ENCODE data around the gene WDR81. TPM values are rescaled to one million over a fixed set of nuclear protein-coding genes. Genes with fewer than 3 reads are reported as not detected.
"Not testable (repeated sequence)": the region's sequence is repeated elsewhere in the genome, so short reads cannot be mapped to it uniquely, and the experiment has no call there.

Gene WDR81
- total RNA-seq, 1 experiment from 2014 or later = 19.4 TPM

DNA sequence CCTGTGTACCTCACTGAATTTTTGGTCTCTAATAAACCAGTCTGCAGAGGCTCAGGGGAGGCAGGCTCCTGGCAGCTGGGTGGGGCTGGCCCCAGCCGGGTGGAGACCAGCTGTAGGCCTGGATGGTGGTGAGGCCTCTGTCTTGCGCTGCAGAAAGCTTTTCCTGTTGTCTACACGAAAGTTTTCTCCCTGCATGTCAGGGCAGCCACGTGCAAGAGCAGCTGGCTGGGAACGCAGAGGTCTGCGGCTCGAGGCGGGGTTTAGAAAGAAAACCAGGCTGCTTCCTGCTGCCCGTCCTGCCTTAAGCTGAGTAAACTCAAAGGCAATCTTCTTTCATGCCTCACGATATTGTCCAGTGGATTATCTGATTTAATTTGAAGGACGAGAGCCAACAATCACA lies 39.8 kb downstream of the WDR81 start:
- intact Hi-C loops (cut with micrococcal nuclease; ENCODE audit: unreplicated experiment) = loop anchor here (5.0 kb wide), 1 partner anchor 42 kb away; the partner anchor contains the start of gene WDR81
- DNase-seq (ENCODE audit: low spot score) = no peak
- H3K9me3 ChIP-seq (ENCODE audit: low read depth, low read length, poor library complexity, severe bottlenecking) = no peaks in the 10 kb centered on the region
- H3K4me1 ChIP-seq (ENCODE audit: insufficient read depth, low read length, poor library complexity, severe bottlenecking) = peaks cover 26% of the 10 kb centered on the region
- POLR2A ChIA-PET (ENCODE audit: low non-redundant PET) = no interaction called here
- TF ChIP-seq, protein P1, sequence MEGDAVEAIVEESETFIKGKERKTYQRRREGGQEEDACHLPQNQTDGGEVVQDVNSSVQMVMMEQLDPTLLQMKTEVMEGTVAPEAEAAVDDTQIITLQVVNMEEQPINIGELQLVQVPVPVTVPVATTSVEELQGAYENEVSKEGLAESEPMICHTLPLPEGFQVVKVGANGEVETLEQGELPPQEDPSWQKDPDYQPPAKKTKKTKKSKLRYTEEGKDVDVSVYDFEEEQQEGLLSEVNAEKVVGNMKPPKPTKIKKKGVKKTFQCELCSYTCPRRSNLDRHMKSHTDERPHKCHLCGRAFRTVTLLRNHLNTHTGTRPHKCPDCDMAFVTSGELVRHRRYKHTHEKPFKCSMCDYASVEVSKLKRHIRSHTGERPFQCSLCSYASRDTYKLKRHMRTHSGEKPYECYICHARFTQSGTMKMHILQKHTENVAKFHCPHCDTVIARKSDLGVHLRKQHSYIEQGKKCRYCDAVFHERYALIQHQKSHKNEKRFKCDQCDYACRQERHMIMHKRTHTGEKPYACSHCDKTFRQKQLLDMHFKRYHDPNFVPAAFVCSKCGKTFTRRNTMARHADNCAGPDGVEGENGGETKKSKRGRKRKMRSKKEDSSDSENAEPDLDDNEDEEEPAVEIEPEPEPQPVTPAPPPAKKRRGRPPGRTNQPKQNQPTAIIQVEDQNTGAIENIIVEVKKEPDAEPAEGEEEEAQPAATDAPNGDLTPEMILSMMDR (conservative IDR thresholded peaks at IDR 0.05; ENCODE audit: low read depth, low read length) = no peak
- TF ChIP-seq EZH2 (IDR thresholded peaks at IDR 0.05; ENCODE audit: borderline replicate concordance, low read depth, low read length, poor library complexity, severe bottlenecking) = no peak
- peak overlapping the region; percentile 37 for H3K27ac ChIP-seq (ENCODE audit: low read depth, low read length, poor library complexity, severe bottlenecking)
- H3K36me3 ChIP-seq (ENCODE audit: insufficient read depth, low read length, poor library complexity, severe bottlenecking) = no peaks in the 10 kb centered on the region
- H3K27me3 ChIP-seq (replicated peaks; ENCODE audit: insufficient read depth, low read depth, low read length, poor library complexity) = no peaks in the 10 kb centered on the region
- CTCF ChIA-PET = no interaction called here
- no peak overlapping the region for H3K4me3 ChIP-seq (ENCODE audit: low read depth, low read length, poor library complexity, severe bottlenecking)
- no TSS peak for BruUV-seq (replicated peaks)

DNA sequence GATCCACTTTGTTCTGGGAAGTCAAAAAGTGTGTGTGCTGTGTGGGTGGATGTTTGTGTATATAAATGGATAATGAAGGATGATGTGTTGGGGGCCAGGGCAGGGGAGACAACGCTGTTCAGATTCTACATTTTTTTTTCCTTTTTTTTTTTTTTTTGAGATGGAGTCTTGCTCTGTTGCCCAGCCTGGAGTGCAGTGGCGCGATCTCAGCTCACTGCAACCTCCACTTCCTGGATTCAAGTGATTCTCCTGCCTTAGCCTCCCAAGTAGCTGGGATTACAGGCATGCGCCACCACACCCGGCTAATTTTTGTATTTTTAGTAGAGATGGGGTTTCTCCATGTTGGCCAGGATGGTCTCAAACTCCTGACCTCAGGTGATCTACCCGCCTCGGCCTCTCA lies 40.2 kb downstream of the WDR81 start:
- H3K36me3 ChIP-seq (ENCODE audit: insufficient read depth, low read length, poor library complexity, severe bottlenecking); H3K4me3 ChIP-seq (ENCODE audit: low read depth, low read length, poor library complexity, severe bottlenecking); H3K27ac ChIP-seq (ENCODE audit: low read depth, low read length, poor library complexity, severe bottlenecking); BruUV-seq (replicated peaks); H3K9me3 ChIP-seq (ENCODE audit: low read depth, low read length, poor library complexity, severe bottlenecking); CTCF ChIA-PET; H3K27me3 ChIP-seq (replicated peaks; ENCODE audit: insufficient read depth, low read depth, low read length, poor library complexity); DNase-seq (ENCODE audit: low spot score): not testable (repeated sequence)
- peaks cover 26% of the 10 kb centered on the region for H3K4me1 ChIP-seq (ENCODE audit: insufficient read depth, low read length, poor library complexity, severe bottlenecking)
- intact Hi-C loops (cut with micrococcal nuclease; ENCODE audit: unreplicated experiment) = loop anchor here (5.0 kb wide), 1 partner anchor 42 kb away; the partner anchor contains the start of gene WDR81
- POLR2A ChIA-PET (ENCODE audit: low non-redundant PET) = interaction anchor here (0.7 kb wide), 1 partner anchor 14 kb away, joined by 9 read pairs; no protein-coding TSS in a partner anchor

DNA sequence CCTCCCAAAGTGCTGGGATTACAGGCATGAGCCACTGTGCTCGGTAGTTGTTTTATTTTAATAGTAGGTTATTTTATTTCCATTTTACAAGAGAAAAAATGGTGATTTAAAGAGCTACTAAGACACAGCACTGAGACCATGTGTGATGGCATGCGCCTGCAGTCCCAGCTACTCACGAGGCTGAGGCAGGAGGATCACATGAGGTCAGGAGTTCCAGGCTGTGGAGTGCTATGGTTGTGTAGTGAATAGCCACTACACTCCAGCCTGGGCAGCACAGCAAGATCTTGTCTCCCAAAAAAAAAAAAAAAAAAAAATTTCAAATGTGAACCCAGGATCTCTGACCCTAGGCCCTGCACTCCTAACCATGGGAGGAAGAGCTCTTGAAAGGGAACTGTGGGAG lies 41.1 kb downstream of the WDR81 start:
- no peak for DNase-seq (ENCODE audit: low spot score)
- TF ChIP-seq, protein P1 (conservative IDR thresholded peaks at IDR 0.05; ENCODE audit: low read depth, low read length) = no peak
- TF ChIP-seq EZH2 (IDR thresholded peaks at IDR 0.05; ENCODE audit: borderline replicate concordance, low read depth, low read length, poor library complexity, severe bottlenecking) = no peak
- POLR2A ChIA-PET (ENCODE audit: low non-redundant PET) = no interaction called here
- no TSS peak for BruUV-seq (replicated peaks)
- CTCF ChIA-PET = interaction anchor here (0.6 kb wide), 1 partner anchor 386 kb away, joined by 8 read pairs; no protein-coding TSS in a partner anchor
- intact Hi-C loops (cut with micrococcal nuclease; ENCODE audit: unreplicated experiment) = no loop called here
- Histone ChIP-seq H3K9me3 (ENCODE audit: low read depth, low read length, poor library complexity, severe bottlenecking) (no peaks in the 10 kb centered on the region), H3K4me1 (ENCODE audit: insufficient read depth, low read length, poor library complexity, severe bottlenecking) (peaks cover 26% of the 10 kb centered on the region), H3K36me3 (ENCODE audit: insufficient read depth, low read length, poor library complexity, severe bottlenecking) (peaks cover 6% of the 10 kb centered on the region), H3K27ac (ENCODE audit: low read depth, low read length, poor library complexity, severe bottlenecking) (no peak overlapping the region), H3K4me3 (ENCODE audit: low read depth, low read length, poor library complexity, severe bottlenecking) (no peak overlapping the region), H3K27me3 (replicated peaks; ENCODE audit: insufficient read depth, low read depth, low read length, poor library complexity) (no peaks in the 10 kb centered on the region)
